Heart left ventricle (tissue), 16 donors: ENCODE results near the gene TRPM1. TPM values are rescaled to one million over a fixed set of nuclear protein-coding genes. Genes with fewer than 3 reads are reported as not detected.
A peak's percentile ranks its signal among the peaks of the same experiment; 100 is the strongest.

ENCODE experiments used
- ATAC-seq, 4 donors: fragments of 200-7000 bp; cut with Tn5 transposase; one replicate each; pipeline ENCODE4 v1.9.1; 2020 to 2022; ENCODE audit warnings: moderate library complexity in 4 of 4, mild to moderate bottlenecking in 3 of 4, moderate number of reproducible peaks in 1 of 4
- DNase-seq, 5 donors: peaks; one replicate each; pipeline ENCODE4 v3.0.0-alpha.2; 2020
- H3K27ac ChIP-seq, 12 donors: fragments of 200-600 bp; sonication (generic) in 4 of 12; one replicate each; pipeline versions ENCODE4 v1.5.0 to v1.8.0; 2016 to 2022; ENCODE audit warnings: mild to moderate bottlenecking in 2 of 12
- H3K27me3 ChIP-seq, 9 donors: fragments of 200-600 bp; sonication (generic) in 2 of 9; one replicate each; pipeline versions ENCODE4 v1.5.1 to v1.8.0; 2016 to 2022; ENCODE audit warnings: mild to moderate bottlenecking in 3 of 9
- H3K36me3 ChIP-seq, 9 donors: fragments of 200-600 bp; sonication (generic) in 2 of 9; one replicate each; pipeline versions ENCODE4 v1.5.0 to v1.8.0; 2018 to 2022; ENCODE audit warnings: mild to moderate bottlenecking in 2 of 9
- H3K4me1 ChIP-seq, 12 donors: fragments of 200-600 bp; sonication (generic) in 4 of 12; one replicate each; pipeline versions ENCODE4 v1.5.0 to v1.8.0; 2016 to 2022; ENCODE audit warnings: mild to moderate bottlenecking in 3 of 12
- H3K4me3 ChIP-seq, 12 donors: fragments of 200-600 bp; sonication (generic) in 4 of 12; one replicate each; pipeline versions ENCODE4 v1.5.0 to v1.8.0; 2017 to 2022; ENCODE audit warnings: mild to moderate bottlenecking in 9 of 12, moderate library complexity in 4 of 12
- H3K9me3 ChIP-seq, 12 donors: fragments of 200-600 bp; sonication (generic) in 4 of 12; one replicate each; pipeline versions ENCODE4 v1.5.0 to v1.8.0; 2016 to 2022; ENCODE audit warnings: mild to moderate bottlenecking in 1 of 12
- POLR2A ChIP-seq, 2 donors: fragments of 450-650 bp; IDR thresholded peaks; one replicate each; pipeline ENCODE4 v1.6.1; 2017; ENCODE audit warnings: antibody characterized with exemption in 2 of 2, mild to moderate bottlenecking in 2 of 2, moderate library complexity in 2 of 2
- WGBS, 4 donors: extraction: QIAGEN DNeasy Blood & Tissue Kit in 2 of 4; methylation state at CpG; one replicate each; pipeline versions ENCODE4 v1.1.5 to v1.1.7; 2013 to 2018; 5-methylcytosine and 5-hydroxymethylcytosine counted together
- intact Hi-C, 10 donors: fragments of 100-400 bp; cut with DNase I; formaldehyde crosslinking; loops; one replicate each; pipeline versions ENCODE4 v1.11.1 to v1.14.2; 2022
- polyA plus RNA-seq, 2 donors: library from polyadenylated mRNA; stranded (reverse); fragments of 200-250 nt; gene quantifications; one replicate each; pipeline ENCODE4 v1.2.3, GENCODE V29; 2013
- total RNA-seq, 9 donors: library from RNA; depleted of rRNA in 2 of 9; stranded (reverse); fragments of >200 nt in 2 of 9; fragmentation: NEBNext Ultra II Directional in 3 of 9; extraction: Animal tissue kit (Norgen Biotek cat#: 25700) in 3 of 9; gene quantifications; one replicate each; pipeline versions ENCODE4 v1.1.0 to v1.2.4, GENCODE V29; 2016 to 2023
- TF ChIP-seq, protein P1 (sequence below), 12 donors: fragments of 200-600 bp; sonication (generic) in 4 of 12; IDR thresholded peaks; one replicate each; pipeline versions ENCODE4 v1.5.0 to v1.8.0; 2018 to 2022; ENCODE audit warnings: antibody characterized with exemption in 12 of 12, mild to moderate bottlenecking in 5 of 12
- donor health status: ischemic (EF 13 %, LVEDD 7.1; RV severe dilation, severe dysfunction).
- donor health status: healthy with polysubstance abuse.
- donor health status: DM: no; HTN: yes; CAD: no.
- donor health status: DM: no; HTN: no; CAD: no.
- donor health status: ischemic (EF 25% LVEDD 6.9; RV normal size, moderate dysfunction).
- donor health status: ischemic (EF 25% LVEDD 5.7; RV mildly dilated, moderate dysfunction).
- donor health status: healthy.
- donor health status: DM: yes; HTN: yes; CAD: no.
- donor health status: ischemic (EF 35%, LVEDD 5.7; RV mildly dilated, moderate dysfunction).
- donor health status: nonischemic (EF 11% LVEDD 7.7; RV severe dilation, severe dysfunction).
- donor health status: DM: yes; HTN: yes; CAD: no.
- donor health status: PGD.
- donor health status: ischemic (EF 29% LVEDD 5.4; RV normal size, mild dysfunction).
- donor health status: nonischemic (EF 23%, LVEDD 6.1; RV moderate dilation, normal function).

The TRPM1 gene
- total and polyA plus RNA-seq, 11 donors: 0.25 TPM; not detected in 10

DNA sequence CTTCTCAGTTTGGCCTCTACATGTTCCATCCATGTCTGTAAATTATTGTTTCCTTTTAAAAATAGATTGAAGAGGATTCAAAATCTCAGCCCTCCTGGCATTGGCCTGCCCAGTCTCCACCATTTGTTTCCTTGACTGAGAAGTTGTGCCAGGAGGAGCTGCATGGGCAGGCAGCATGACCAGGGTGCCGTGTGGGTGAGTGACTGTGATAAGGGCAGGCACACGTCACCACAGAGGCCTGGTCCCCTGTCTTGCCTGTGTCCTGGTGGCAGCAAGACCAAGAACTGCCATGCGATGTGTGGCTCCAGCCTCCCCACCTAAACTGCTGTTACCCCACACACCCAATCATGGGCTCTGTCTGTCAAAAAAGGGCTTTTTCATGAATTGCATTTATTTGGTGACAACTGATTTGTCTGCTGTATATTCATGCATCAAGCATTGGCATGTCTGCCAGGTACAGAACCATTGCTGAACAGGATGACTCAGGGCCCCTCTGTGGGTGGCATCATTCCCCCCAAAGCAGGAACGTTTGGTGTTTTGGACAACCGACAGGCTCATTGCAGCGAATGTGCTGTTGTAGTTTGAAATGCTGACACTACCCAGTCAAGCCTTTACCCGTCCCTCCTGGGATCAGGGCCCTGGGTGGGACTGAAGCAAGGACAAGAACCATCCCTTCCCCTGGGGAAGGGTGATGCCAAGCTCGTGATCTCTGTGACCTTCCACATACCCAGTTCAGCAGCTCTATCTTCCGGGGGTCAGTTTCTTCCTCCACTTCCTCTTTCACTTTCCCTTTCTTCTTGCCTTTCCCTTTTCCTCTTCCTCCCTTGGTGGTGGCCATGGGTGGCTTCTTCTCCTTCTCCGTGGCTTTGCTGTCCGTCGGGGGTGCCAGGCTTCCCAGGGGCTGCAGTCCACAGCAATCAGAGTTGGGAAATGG lies 51.6 kb downstream of the TRPM1 start:
- no peaks in the 10 kb centered on the region for H3K36me3 ChIP-seq
- H3K27me3 ChIP-seq: no peaks in the 10 kb centered on the region
- TF ChIP-seq POLR2A (IDR thresholded peaks at IDR 0.05): no peak
- TF ChIP-seq, protein P1, sequence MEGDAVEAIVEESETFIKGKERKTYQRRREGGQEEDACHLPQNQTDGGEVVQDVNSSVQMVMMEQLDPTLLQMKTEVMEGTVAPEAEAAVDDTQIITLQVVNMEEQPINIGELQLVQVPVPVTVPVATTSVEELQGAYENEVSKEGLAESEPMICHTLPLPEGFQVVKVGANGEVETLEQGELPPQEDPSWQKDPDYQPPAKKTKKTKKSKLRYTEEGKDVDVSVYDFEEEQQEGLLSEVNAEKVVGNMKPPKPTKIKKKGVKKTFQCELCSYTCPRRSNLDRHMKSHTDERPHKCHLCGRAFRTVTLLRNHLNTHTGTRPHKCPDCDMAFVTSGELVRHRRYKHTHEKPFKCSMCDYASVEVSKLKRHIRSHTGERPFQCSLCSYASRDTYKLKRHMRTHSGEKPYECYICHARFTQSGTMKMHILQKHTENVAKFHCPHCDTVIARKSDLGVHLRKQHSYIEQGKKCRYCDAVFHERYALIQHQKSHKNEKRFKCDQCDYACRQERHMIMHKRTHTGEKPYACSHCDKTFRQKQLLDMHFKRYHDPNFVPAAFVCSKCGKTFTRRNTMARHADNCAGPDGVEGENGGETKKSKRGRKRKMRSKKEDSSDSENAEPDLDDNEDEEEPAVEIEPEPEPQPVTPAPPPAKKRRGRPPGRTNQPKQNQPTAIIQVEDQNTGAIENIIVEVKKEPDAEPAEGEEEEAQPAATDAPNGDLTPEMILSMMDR (IDR thresholded peaks at IDR 0.05): no peak
- no peaks in the 10 kb centered on the region for H3K9me3 ChIP-seq
- H3K27ac ChIP-seq: no peak overlapping the region
- no peak for DNase-seq
- H3K4me1 ChIP-seq: peaks cover 0 to 17% (median 0%) of the 10 kb centered on the region in 12 donors
- no peak overlapping the region for H3K4me3 ChIP-seq
- peak in 2 of 4 donors; percentile 65 to 76 for ATAC-seq
- WGBS, 4 donors: 65 to 76% (median 70%) methylated on average over 10 to 12 of the region's 12 CpGs
- intact Hi-C loops: no loop called here

DNA sequence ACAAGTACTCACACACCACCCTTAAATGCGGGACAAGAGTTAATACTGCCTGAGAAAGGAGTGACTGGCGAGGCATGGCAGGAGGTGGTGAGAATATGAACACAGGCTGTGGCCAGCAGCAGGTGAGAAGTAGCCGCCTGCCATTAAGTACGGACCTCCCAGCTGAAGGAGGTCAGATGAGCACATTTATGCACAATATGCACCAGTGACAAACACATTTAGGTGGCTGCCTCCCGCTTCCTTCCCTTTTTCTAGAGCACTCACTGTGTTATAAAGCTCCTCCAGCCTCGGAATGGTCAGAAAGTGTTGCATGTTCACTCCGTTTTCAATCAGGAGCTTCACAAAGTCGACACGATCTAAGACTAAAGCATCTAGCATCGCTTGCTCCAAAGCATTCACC lies 52.4 kb downstream of the TRPM1 start:
- ATAC-seq (peak in 1 of 4 donors; percentile 37), DNase-seq (no peak)
- H3K9me3 ChIP-seq: no peaks in the 10 kb centered on the region
- no peak overlapping the region for H3K27ac ChIP-seq
- peaks cover 0 to 17% (median 0%) of the 10 kb centered on the region in 12 donors for H3K4me1 ChIP-seq
- intact Hi-C loops: no loop called here
- no peak overlapping the region for H3K4me3 ChIP-seq
- no peaks in the 10 kb centered on the region for H3K27me3 ChIP-seq
- no peaks in the 10 kb centered on the region for H3K36me3 ChIP-seq
- WGBS, 4 donors: 76 to 85% (median 80%) methylated on average over 10 of the region's 10 CpGs
- TF ChIP-seq, protein P1 (IDR thresholded peaks at IDR 0.05): no peak
- TF ChIP-seq POLR2A (IDR thresholded peaks at IDR 0.05): no peak

DNA sequence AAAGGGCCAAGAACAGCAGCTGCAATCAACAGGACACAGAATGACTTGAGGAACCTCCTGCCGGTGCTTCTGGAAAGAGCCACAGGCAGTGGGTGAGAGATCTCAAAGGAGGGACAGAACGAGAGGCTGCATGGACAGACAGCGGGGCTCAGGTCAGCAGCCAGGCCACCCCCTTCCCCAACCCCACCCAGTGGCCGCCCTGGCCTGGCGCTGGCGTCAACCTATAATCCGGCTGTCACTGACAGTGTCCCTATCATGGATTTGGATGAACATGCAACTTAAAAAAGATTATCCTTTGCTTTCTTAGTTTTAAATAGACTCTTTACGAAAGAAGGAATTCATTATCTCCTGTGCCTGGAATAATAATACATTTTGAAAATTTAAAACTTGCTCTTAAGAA lies 54.1 kb downstream of the TRPM1 start:
- ATAC-seq (no peak), DNase-seq (no peak)
- H3K36me3 ChIP-seq: no peaks in the 10 kb centered on the region
- H3K27ac ChIP-seq: no peak overlapping the region
- intact Hi-C loops: no loop called here
- H3K4me1 ChIP-seq: peaks cover 0 to 17% (median 0%) of the 10 kb centered on the region in 12 donors
- WGBS, 4 donors: 80 to 90% (median 85%) methylated on average over 8 of the region's 8 CpGs
- H3K9me3 ChIP-seq: no peaks in the 10 kb centered on the region
- no peak overlapping the region for H3K4me3 ChIP-seq
- TF ChIP-seq, protein P1 (IDR thresholded peaks at IDR 0.05): no peak
- no peak for TF ChIP-seq POLR2A (IDR thresholded peaks at IDR 0.05)
- no peaks in the 10 kb centered on the region for H3K27me3 ChIP-seq

DNA sequence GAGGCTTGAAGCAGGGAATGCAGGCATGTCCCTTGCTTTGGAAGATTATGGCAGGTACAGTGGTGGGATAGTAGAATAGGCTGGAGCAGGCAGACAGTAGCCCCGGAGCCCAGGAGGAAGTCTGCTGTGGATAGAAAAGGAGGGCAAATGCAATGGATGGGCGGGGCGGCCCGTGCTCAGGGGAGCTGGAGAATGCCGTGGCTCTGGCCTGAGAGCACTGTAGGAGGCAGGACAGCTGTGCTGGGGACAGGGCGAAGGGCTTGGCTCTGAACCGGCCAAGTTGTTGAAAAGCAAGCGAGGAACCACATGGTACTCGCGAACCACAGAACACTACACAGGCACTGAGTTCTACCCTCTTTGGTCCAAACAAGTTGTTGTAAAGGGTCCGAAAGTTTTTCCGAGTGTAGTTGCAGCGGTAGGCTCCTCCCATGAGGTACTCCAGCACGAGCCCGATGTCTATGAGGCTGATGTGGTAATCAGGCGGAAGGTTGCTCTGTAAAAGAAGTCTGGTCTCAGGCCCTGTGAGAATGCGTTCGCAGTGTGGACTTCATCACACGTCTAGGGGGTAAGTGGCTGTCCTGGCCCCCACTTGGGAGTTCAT lies 54.7 kb downstream of the TRPM1 start:
- Histone ChIP-seq H3K27me3 (no peaks in the 10 kb centered on the region), H3K9me3 (no peaks in the 10 kb centered on the region), H3K4me1 (peaks cover 0 to 17% (median 0%) of the 10 kb centered on the region in 12 donors), H3K27ac (no peak overlapping the region), H3K36me3 (no peaks in the 10 kb centered on the region), H3K4me3 (no peak overlapping the region)
- TF ChIP-seq POLR2A (IDR thresholded peaks at IDR 0.05): no peak
- TF ChIP-seq, protein P1 (IDR thresholded peaks at IDR 0.05): no peak
- WGBS, 4 donors: 78 to 84% (median 82%) methylated on average over 19 of the region's 19 CpGs
- intact Hi-C loops: no loop called here
- no peak for DNase-seq
- no peak for ATAC-seq
